SK-N-SH (cell line): Measurements from ENCODE around the gene ASCL5. TPM values are rescaled to one million over a fixed set of nuclear protein-coding genes. Genes with fewer than 3 reads are reported as not detected.

Experiments used
- CTCF ChIA-PET: fragments of 300-600, 350-600 bp; formaldehyde crosslinking; extraction: SDS; loops from one replicate; lab custom pipeline; 2021; lab: Yijun Ruan, JAX
- POLR2A ChIA-PET: fragments of 350-600 bp; sonication (Branson Sonifier 250); formaldehyde crosslinking; extraction: SDS; loops from one replicate; lab custom pipeline; 2020; ENCODE audit warnings: antibody characterized with exemption, inconsistent platforms; lab: Yijun Ruan, JAX
- DNase-seq: peaks from one replicate; pipeline ENCODE4 v3.0.0; 2012
- H2AFZ ChIP-seq: fragments of 200-600 bp; sonication (generic); 2 replicates; pipeline ENCODE4 v1.8.1; 2016; ENCODE audit warnings: antibody characterized with exemption, mild to moderate bottlenecking, low read depth
- H3F3A ChIP-seq: fragments of 200-600 bp; sonication (generic); replicated peaks from 2 replicates; pipeline ENCODE3; 2016; ENCODE audit warnings: antibody characterized with exemption, mild to moderate bottlenecking; ENCODE audit not compliant: insufficient read depth
- H3K27ac ChIP-seq, 2 experiments: fragments of 200-500 bp in 1 of 2; fragments of 200-600 bp in 1 of 2; sonication (Bioruptor generic) in 1 of 2; sonication (generic), shearing (Covaris generic) in 1 of 2; 2 replicates each; pipeline versions ENCODE4 v1.5.1 to v1.6.1; 2014 to 2016; ENCODE audit warnings: low read depth in 2 of 2, inconsistent platforms in 1 of 2, low read length in 1 of 2, mild to moderate bottlenecking in 1 of 2, mixed read lengths in 1 of 2
- H3K27me3 ChIP-seq: fragments of 200-600 bp; sonication (generic), shearing (Covaris generic); 2 replicates; pipeline ENCODE4 v1.6.1; 2016; ENCODE audit warnings: mixed run types; ENCODE audit not compliant: insufficient read depth
- H3K36me3 ChIP-seq, 2 experiments: fragments of 200-500 bp in 1 of 2; fragments of 200-600 bp in 1 of 2; sonication (Bioruptor generic) in 1 of 2; sonication (generic) in 1 of 2; replicated peaks in 1 of 2; 2 replicates each; pipeline versions ENCODE3 to v1.5.1; 2014 to 2016; ENCODE audit warnings: low read length in 1 of 2, mild to moderate bottlenecking in 1 of 2; ENCODE audit not compliant: insufficient read depth in 2 of 2, control insufficient read depth in 1 of 2
- H3K4me1 ChIP-seq, 2 experiments: fragments of 200-500 bp in 1 of 2; fragments of 200-600 bp in 1 of 2; sonication (Bioruptor generic) in 1 of 2; sonication (generic), shearing (Covaris generic) in 1 of 2; 2 replicates each; pipeline versions ENCODE4 v1.5.1 to v1.6.1; 2014 to 2016; ENCODE audit warnings: low read depth in 1 of 2, low read length in 1 of 2, mixed run types in 1 of 2; ENCODE audit not compliant: insufficient read depth in 2 of 2, control insufficient read depth in 1 of 2
- H3K4me2 ChIP-seq: fragments of 200-600 bp; sonication (generic), shearing (Covaris generic); 2 replicates; pipeline ENCODE4 v1.6.1; 2017; ENCODE audit warnings: mixed run types
- H3K4me3 ChIP-seq, 2 experiments: fragments of 200-500 bp in 1 of 2; fragments of 200-600 bp in 1 of 2; sonication (Bioruptor generic) in 1 of 2; sonication (generic), shearing (Covaris generic) in 1 of 2; 2 replicates each; pipeline versions ENCODE4 v1.5.1 to v1.8.1; 2014 to 2016; ENCODE audit warnings: low read depth in 2 of 2, inconsistent platforms in 1 of 2, low read length in 1 of 2, mild to moderate bottlenecking in 1 of 2, mixed read lengths in 1 of 2, moderate library complexity in 1 of 2
- H3K79me2 ChIP-seq: fragments of 200-600 bp; sonication (generic); 2 replicates; pipeline ENCODE4 v1.8.1; 2017; ENCODE audit warnings: mild to moderate bottlenecking; ENCODE audit not compliant: insufficient read depth
- H3K9ac ChIP-seq: fragments of 200-600 bp; sonication (generic); 2 replicates; pipeline ENCODE4 v1.6.1; 2017; ENCODE audit warnings: mixed run types
- H3K9me2 ChIP-seq: fragments of 200-600 bp; sonication (generic); 2 replicates; pipeline ENCODE4 v1.6.1; 2017; ENCODE audit warnings: mixed run types
- H3K9me3 ChIP-seq: fragments of 200-600 bp; sonication (generic); 2 replicates; pipeline ENCODE4 v1.6.1; 2017; ENCODE audit warnings: mixed run types, mild to moderate bottlenecking, moderate library complexity
- H4K20me1 ChIP-seq: fragments of 200-600 bp; sonication (generic); 2 replicates; pipeline ENCODE4 v1.6.1; 2017; ENCODE audit warnings: mild to moderate bottlenecking, mixed run types; ENCODE audit not compliant: insufficient read depth
- EP300 ChIP-seq, 2 experiments: IDR thresholded peaks; 2 replicates each; pipeline versions ENCODE4 v1.4.0 to v1.6.1; 2012; ENCODE audit warnings: borderline replicate concordance in 1 of 2, low read depth in 1 of 2, low read length in 1 of 2
- FOSL2 ChIP-seq: IDR thresholded peaks from 2 replicates; pipeline ENCODE4 v1.4.0; 2012; ENCODE audit warnings: low read depth, mild to moderate bottlenecking, moderate library complexity, borderline replicate concordance
- FOXJ3 ChIP-seq: sonication (generic); formaldehyde crosslinking; IDR thresholded peaks from 2 replicates; pipeline ENCODE4 v1.5.1; 2020; ENCODE audit warnings: mild to moderate bottlenecking, missing genetic modification reagents
- FOXM1 ChIP-seq: IDR thresholded peaks from 2 replicates; pipeline ENCODE4 v1.4.0; 2012; ENCODE audit warnings: low read depth, mild to moderate bottlenecking
- MEF2A ChIP-seq: IDR thresholded peaks from 2 replicates; pipeline ENCODE4 v1.4.0; 2012; ENCODE audit warnings: low read depth, borderline replicate concordance
- POLR2AphosphoS5 ChIP-seq: IDR thresholded peaks from 2 replicates; pipeline ENCODE4 v1.6.1; 2012; ENCODE audit warnings: low read depth, low read length
- RCOR1 ChIP-seq: fragments of 150-350 bp; IDR thresholded peaks from 2 replicates; pipeline ENCODE4 v1.6.1; 2017; ENCODE audit warnings: antibody characterized with exemption, low read length
- RFX5 ChIP-seq: IDR thresholded peaks from 2 replicates; pipeline ENCODE4 v1.6.1; 2012; ENCODE audit warnings: mild to moderate bottlenecking, improper control_type of control experiment, low read length
- RXRA ChIP-seq: IDR thresholded peaks from 2 replicates; pipeline ENCODE4 v1.4.0; 2012; ENCODE audit warnings: low read depth, mild to moderate bottlenecking, borderline replicate concordance
- SIN3A ChIP-seq: IDR thresholded peaks from 2 replicates; pipeline ENCODE4 v1.6.1; 2012; ENCODE audit warnings: low read depth, mild to moderate bottlenecking, low read length, moderate library complexity, borderline replicate concordance
- SMC3 ChIP-seq: IDR thresholded peaks from 2 replicates; pipeline ENCODE4 v1.6.1; 2012; ENCODE audit warnings: low read depth, low read length, improper control_type of control experiment
- TAF1 ChIP-seq: IDR thresholded peaks from 2 replicates; pipeline ENCODE4 v1.6.1; 2012; ENCODE audit warnings: low read depth, mild to moderate bottlenecking, low read length, moderate library complexity, borderline replicate concordance
- WGBS: methylation state at CpG from one replicate; pipeline ENCODE4 v1.1.6; 2017; ENCODE audit warnings: low lambda C conversion rate; 5-methylcytosine and 5-hydroxymethylcytosine counted together
- polyA plus RNA-seq, 3 experiments: library from polyadenylated mRNA; depleted of rRNA; stranded (reverse); fragments of >200 nt; gene quantifications; 2 replicates each; pipeline ENCODE4 v1.2.3, GENCODE V29; 2012
- TF ChIP-seq, protein P1 (sequence below): fragments of 150-350 bp; IDR thresholded peaks from 2 replicates; pipeline ENCODE4 v1.6.1; 2017; ENCODE audit warnings: antibody characterized with exemption, low read length, low read depth, borderline replicate concordance
- TF ChIP-seq, protein P2 (sequence below): fragments of 200-600 bp; sonication (generic); IDR thresholded peaks from 2 replicates; pipeline ENCODE4 v1.6.1; 2017; ENCODE audit warnings: antibody characterized with exemption, mild to moderate bottlenecking, moderate library complexity

The ASCL5 gene
- polyA plus RNA-seq, 1 of the 3 experiments (the other 2 are of a cell fraction), result not detected

DNA sequence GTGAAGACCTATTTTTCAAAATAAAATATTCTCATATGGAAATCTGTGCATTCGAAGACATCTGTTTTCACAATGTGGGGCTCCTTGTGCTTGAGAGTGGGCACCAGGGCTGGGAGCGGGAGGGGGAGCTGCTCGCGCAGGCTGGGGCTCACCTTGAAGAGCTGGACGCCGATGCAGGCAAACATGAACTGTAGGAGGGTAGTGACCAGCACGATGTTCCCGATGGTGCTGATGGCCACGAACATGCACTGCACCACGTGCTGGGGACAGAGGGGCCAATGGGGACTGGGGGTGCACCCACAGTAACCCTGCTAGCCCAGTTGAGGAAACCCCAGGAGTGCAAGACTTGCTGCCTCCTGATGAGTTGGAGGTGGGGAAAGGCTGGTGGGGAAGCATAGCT, 61.3 kb downstream of the ASCL5 start:
- CTCF ChIA-PET, result interaction anchor here (1.5 to 1.9 kb wide), 2 partner anchors 18 to 94 kb away, joined by 4 to 5 read pairs; no protein-coding TSS in a partner anchor
- TF ChIP-seq MEF2A (no peak), SIN3A (no peak), SMC3 (no peak), RFX5 (no peak), RCOR1 (no peak), FOSL2 (no peak), TAF1 (no peak), FOXM1 (no peak), POLR2AphosphoS5 (no peak)
- TF ChIP-seq, protein P1, sequence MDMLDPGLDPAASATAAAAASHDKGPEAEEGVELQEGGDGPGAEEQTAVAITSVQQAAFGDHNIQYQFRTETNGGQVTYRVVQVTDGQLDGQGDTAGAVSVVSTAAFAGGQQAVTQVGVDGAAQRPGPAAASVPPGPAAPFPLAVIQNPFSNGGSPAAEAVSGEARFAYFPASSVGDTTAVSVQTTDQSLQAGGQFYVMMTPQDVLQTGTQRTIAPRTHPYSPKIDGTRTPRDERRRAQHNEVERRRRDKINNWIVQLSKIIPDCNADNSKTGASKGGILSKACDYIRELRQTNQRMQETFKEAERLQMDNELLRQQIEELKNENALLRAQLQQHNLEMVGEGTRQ, result no peak
- no peaks in the 10 kb centered on the region for H4K20me1 ChIP-seq
- DNase-seq, result no peak
- H3K36me3 ChIP-seq, result no peaks in the 10 kb centered on the region
- no peaks in the 10 kb centered on the region for H3K9me2 ChIP-seq
- peaks cover 0 to 4% of the 10 kb centered on the region in 2 experiments; a peak in 1 of 4 replicates for H3K4me1 ChIP-seq
- 65% methylated on average over 10 of the region's 10 CpGs for WGBS
- H3K27ac ChIP-seq, result no peak overlapping the region
- no peaks in the 10 kb centered on the region for H3F3A ChIP-seq
- H3K9ac ChIP-seq, result no peak overlapping the region
- peaks cover 42% of the 10 kb centered on the region for H3K27me3 ChIP-seq
- H3K4me2 ChIP-seq, result no peak overlapping the region
- H3K4me3 ChIP-seq, result no peak overlapping the region
- H2AFZ ChIP-seq, result no peak overlapping the region
- POLR2A ChIA-PET, result no interaction called here
- no peaks in the 10 kb centered on the region for H3K79me2 ChIP-seq
- no peaks in the 10 kb centered on the region for H3K9me3 ChIP-seq

GRCh38 chr1:201064806-201065205, 62.2 kb downstream of the ASCL5 start:
- H2AFZ ChIP-seq, result no peak overlapping the region
- H3F3A ChIP-seq, result no peaks in the 10 kb centered on the region
- H3K4me1 ChIP-seq, result peaks cover 0 to 7% of the 10 kb centered on the region in 2 experiments; a peak in 1 of 4 replicates
- 68% methylated on average over 8 of the region's 8 CpGs for WGBS
- H3K9me2 ChIP-seq, result no peaks in the 10 kb centered on the region
- POLR2A ChIA-PET, result no interaction called here
- H3K9me3 ChIP-seq, result no peaks in the 10 kb centered on the region
- TF ChIP-seq, protein P2, sequence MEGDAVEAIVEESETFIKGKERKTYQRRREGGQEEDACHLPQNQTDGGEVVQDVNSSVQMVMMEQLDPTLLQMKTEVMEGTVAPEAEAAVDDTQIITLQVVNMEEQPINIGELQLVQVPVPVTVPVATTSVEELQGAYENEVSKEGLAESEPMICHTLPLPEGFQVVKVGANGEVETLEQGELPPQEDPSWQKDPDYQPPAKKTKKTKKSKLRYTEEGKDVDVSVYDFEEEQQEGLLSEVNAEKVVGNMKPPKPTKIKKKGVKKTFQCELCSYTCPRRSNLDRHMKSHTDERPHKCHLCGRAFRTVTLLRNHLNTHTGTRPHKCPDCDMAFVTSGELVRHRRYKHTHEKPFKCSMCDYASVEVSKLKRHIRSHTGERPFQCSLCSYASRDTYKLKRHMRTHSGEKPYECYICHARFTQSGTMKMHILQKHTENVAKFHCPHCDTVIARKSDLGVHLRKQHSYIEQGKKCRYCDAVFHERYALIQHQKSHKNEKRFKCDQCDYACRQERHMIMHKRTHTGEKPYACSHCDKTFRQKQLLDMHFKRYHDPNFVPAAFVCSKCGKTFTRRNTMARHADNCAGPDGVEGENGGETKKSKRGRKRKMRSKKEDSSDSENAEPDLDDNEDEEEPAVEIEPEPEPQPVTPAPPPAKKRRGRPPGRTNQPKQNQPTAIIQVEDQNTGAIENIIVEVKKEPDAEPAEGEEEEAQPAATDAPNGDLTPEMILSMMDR, result no peak
- no peak for TF ChIP-seq MEF2A
- no peak for TF ChIP-seq RXRA
- no peak for TF ChIP-seq RCOR1
- TF ChIP-seq, protein P1, result no peak
- no peak for TF ChIP-seq FOXJ3 (CRISPR knock-in tag)
- no peak for TF ChIP-seq EP300 (IDR thresholded peaks at IDR 0.05; ENCODE audit: borderline replicate concordance in 1 of 2, low read depth in 1 of 2, low read length in 1 of 2)
- TF ChIP-seq TAF1, result no peak
- no peak for TF ChIP-seq FOSL2
- TF ChIP-seq, all 33 proteins: peak for 0
- no peak overlapping the region for H3K9ac ChIP-seq
- no peak overlapping the region for H3K27ac ChIP-seq
- no peaks in the 10 kb centered on the region for H3K79me2 ChIP-seq
- no peaks in the 10 kb centered on the region for H4K20me1 ChIP-seq
- DNase-seq, result no peak
- H3K36me3 ChIP-seq, result no peaks in the 10 kb centered on the region
- CTCF ChIA-PET, result interaction anchor here (1.0 to 1.9 kb wide), 3 partner anchors 23 to 93 kb away, joined by 3 to 9 read pairs (median 5); no protein-coding TSS in a partner anchor
- H3K4me3 ChIP-seq, result no peak overlapping the region
- no peak overlapping the region for H3K4me2 ChIP-seq
- peaks cover 36% of the 10 kb centered on the region for H3K27me3 ChIP-seq

Other genes with a start within 250 kb of the ASCL5 start
- 0.08 and 0.12 TPM in 2 replicates for gene INAVA, start 232.3 kb downstream of the ASCL5 start, polyA plus RNA-seq (2012; rRNA removed)
- 0.24 and 0.26 TPM in 2 replicates for gene KIF21B, start 103.5 kb downstream of the ASCL5 start, polyA plus RNA-seq (2012; rRNA removed)
- gene CACNA1S, start 14.8 kb downstream of the ASCL5 start, polyA plus RNA-seq (2012; rRNA removed), result not detected in 2 replicates
- gene TMEM9, start 27.3 kb upstream of the ASCL5 start, polyA plus RNA-seq (2012; rRNA removed), result 126 and 160 TPM in 2 replicates
- 0.08 and 0.18 TPM in 2 replicates for gene IGFN1, start 63.6 kb upstream of the ASCL5 start, polyA plus RNA-seq (2012; rRNA removed)
- gene PKP1, start 156.3 kb upstream of the ASCL5 start, polyA plus RNA-seq (2012; rRNA removed), result not detected in 2 replicates